Caco-2 (cell line): Measurements from ENCODE around the gene GPA33. TPM values are rescaled to one million over a fixed set of nuclear protein-coding genes. Genes with fewer than 3 reads are reported as not detected.

Experiments
- BruUV-seq: library from RNA; stranded (reverse); fragments of 400-500 nt; replicated peaks from 2 replicates; lab custom pipeline; 2021; lab: Mats Ljungman, UMichigan
- CTCF ChIA-PET: fragments of 300-600 bp; sonication (Branson Sonifier 250); formaldehyde crosslinking; loops from one replicate; lab custom pipeline; 2022; ENCODE audit warnings: antibody characterized with exemption; lab: Charles Lee
- POLR2A ChIA-PET: fragments of 300-600 bp; sonication (Branson Sonifier 250); formaldehyde crosslinking; loops from one replicate; lab custom pipeline; 2022; ENCODE audit warnings: antibody characterized with exemption; lab: Charles Lee
- DNase-seq, 2 experiments: peaks; one replicate each; pipeline versions ENCODE4 v3.0.0 to v3.0.0-alpha.2; 2020 to 2022
- H3K27me3 ChIP-seq: replicated peaks from 2 replicates; pipeline ENCODE4 v1.6.0; 2011; ENCODE audit warnings: low read length; ENCODE audit not compliant: control insufficient read depth, insufficient read depth
- H3K36me3 ChIP-seq: 2 replicates; pipeline ENCODE4 v1.5.1; 2011; ENCODE audit warnings: low read length; ENCODE audit not compliant: control insufficient read depth, insufficient read depth
- H3K4me1 ChIP-seq: fragments of 250-450 bp; sonication (Bioruptor Pico); 2 replicates; pipeline ENCODE4 v1.5.1; 2020; ENCODE audit warnings: mild to moderate bottlenecking
- H3K4me3 ChIP-seq: 2 replicates; pipeline ENCODE4 v1.5.1; 2011; ENCODE audit warnings: low read depth, mild to moderate bottlenecking, control low read depth, low read length
- H3K9me3 ChIP-seq: fragments of 250-450 bp; sonication (Bioruptor Pico); 2 replicates; pipeline ENCODE4 v1.5.1; 2020; ENCODE audit warnings: mild to moderate bottlenecking, moderate library complexity
- H3K27ac Mint-ChIP-seq: one replicate; pipeline ENCODE4 v1.8.0; 2022; ENCODE audit warnings: mixed read lengths; ENCODE audit not compliant: unreplicated experiment
- H3K27me3 Mint-ChIP-seq: one replicate; pipeline ENCODE4 v1.8.0; 2022; ENCODE audit warnings: mixed read lengths; ENCODE audit not compliant: insufficient read depth, unreplicated experiment
- H3K36me3 Mint-ChIP-seq: one replicate; pipeline ENCODE4 v1.8.0; 2022; ENCODE audit warnings: mild to moderate bottlenecking, mixed read lengths; ENCODE audit not compliant: insufficient read depth, unreplicated experiment
- H3K4me1 Mint-ChIP-seq: one replicate; pipeline ENCODE4 v1.8.0; 2022; ENCODE audit warnings: low read depth, mixed read lengths; ENCODE audit not compliant: unreplicated experiment
- H3K4me3 Mint-ChIP-seq: one replicate; pipeline ENCODE4 v1.8.0; 2022; ENCODE audit warnings: mild to moderate bottlenecking, moderate library complexity, mixed read lengths; ENCODE audit not compliant: unreplicated experiment
- H3K9me3 Mint-ChIP-seq: one replicate; pipeline ENCODE4 v1.8.0; 2022; ENCODE audit warnings: mixed read lengths; ENCODE audit not compliant: unreplicated experiment
- intact Hi-C: fragments of 100-400 bp; cut with micrococcal nuclease; formaldehyde crosslinking; loops from one replicate; pipeline ENCODE4 v1.10.0; 2022; ENCODE audit not compliant: unreplicated experiment
- total RNA-seq: library from RNA; stranded (reverse); gene quantifications from 2 replicates; pipeline ENCODE4 v1.2.3, GENCODE V29; 2022
- TF ChIP-seq, protein P1 (sequence below), 2 experiments: fragments of 200-600 bp in 1 of 2; IDR thresholded peaks; 1 replicate in 1 of 2; 2 replicates in 1 of 2; pipeline versions ENCODE4 v1.5.1 to v1.8.0; 2011 to 2022; ENCODE audit warnings: antibody characterized with exemption in 1 of 2, control low read depth in 1 of 2, inconsistent platforms in 1 of 2, low read depth in 1 of 2, low read length in 1 of 2, mild to moderate bottlenecking in 1 of 2, moderate library complexity in 1 of 2; ENCODE audit not compliant: insufficient read depth in 1 of 2, severe bottlenecking in 1 of 2, unreplicated experiment in 1 of 2

GPA33 gene
- total RNA-seq, 1 experiment from 2014 or later = not detected

GRCh38 chr1:167086033-167086432, 4.1 kb downstream of the GPA33 start:
- H3K4me1 ChIP-seq = peaks cover 28% of the 10 kb centered on the region
- ChIA-PET CTCF (no interaction called here), POLR2A (no interaction called here)
- Mint-ChIP-seq H3K4me3 (no peak overlapping the region), H3K27ac (no peak overlapping the region), H3K36me3 (no peaks in the 10 kb centered on the region), H3K4me1 (no peaks in the 10 kb centered on the region), H3K27me3 (no peaks in the 10 kb centered on the region), H3K9me3 (peaks cover 13% of the 10 kb centered on the region)
- no peaks in the 10 kb centered on the region for H3K27me3 ChIP-seq
- BruUV-seq = no TSS peak
- DNase-seq = no peak
- no peak overlapping the region for H3K4me3 ChIP-seq
- intact Hi-C loops = no loop called here
- TF ChIP-seq, protein P1, sequence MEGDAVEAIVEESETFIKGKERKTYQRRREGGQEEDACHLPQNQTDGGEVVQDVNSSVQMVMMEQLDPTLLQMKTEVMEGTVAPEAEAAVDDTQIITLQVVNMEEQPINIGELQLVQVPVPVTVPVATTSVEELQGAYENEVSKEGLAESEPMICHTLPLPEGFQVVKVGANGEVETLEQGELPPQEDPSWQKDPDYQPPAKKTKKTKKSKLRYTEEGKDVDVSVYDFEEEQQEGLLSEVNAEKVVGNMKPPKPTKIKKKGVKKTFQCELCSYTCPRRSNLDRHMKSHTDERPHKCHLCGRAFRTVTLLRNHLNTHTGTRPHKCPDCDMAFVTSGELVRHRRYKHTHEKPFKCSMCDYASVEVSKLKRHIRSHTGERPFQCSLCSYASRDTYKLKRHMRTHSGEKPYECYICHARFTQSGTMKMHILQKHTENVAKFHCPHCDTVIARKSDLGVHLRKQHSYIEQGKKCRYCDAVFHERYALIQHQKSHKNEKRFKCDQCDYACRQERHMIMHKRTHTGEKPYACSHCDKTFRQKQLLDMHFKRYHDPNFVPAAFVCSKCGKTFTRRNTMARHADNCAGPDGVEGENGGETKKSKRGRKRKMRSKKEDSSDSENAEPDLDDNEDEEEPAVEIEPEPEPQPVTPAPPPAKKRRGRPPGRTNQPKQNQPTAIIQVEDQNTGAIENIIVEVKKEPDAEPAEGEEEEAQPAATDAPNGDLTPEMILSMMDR (IDR thresholded peaks at IDR 0.05; ENCODE audit: insufficient read depth in 1 of 2, low read depth in 1 of 2, low read length in 1 of 2, severe bottlenecking in 1 of 2, unreplicated experiment in 1 of 2) = no peak
- H3K9me3 ChIP-seq = no peaks in the 10 kb centered on the region
- no peaks in the 10 kb centered on the region for H3K36me3 ChIP-seq

GRCh38 chr1:167084757-167085156, 5.4 kb downstream of the GPA33 start:
- H3K4me1 ChIP-seq = peaks cover 28% of the 10 kb centered on the region
- BruUV-seq = no TSS peak
- H3K36me3 Mint-ChIP-seq = no peaks in the 10 kb centered on the region
- POLR2A ChIA-PET = no interaction called here
- TF ChIP-seq, protein P1 (IDR thresholded peaks at IDR 0.05; ENCODE audit: insufficient read depth in 1 of 2, low read depth in 1 of 2, low read length in 1 of 2, severe bottlenecking in 1 of 2, unreplicated experiment in 1 of 2) = no peak
- DNase-seq = no peak
- H3K4me1 Mint-ChIP-seq = no peaks in the 10 kb centered on the region
- CTCF ChIA-PET = interaction anchor here (0.8 kb wide), 1 partner anchor 136 kb away, joined by 6 read pairs; the partner anchor contains the start of gene POU2F1
- no peaks in the 10 kb centered on the region for H3K27me3 Mint-ChIP-seq
- H3K9me3 ChIP-seq = no peaks in the 10 kb centered on the region
- intact Hi-C loops = no loop called here
- no peaks in the 10 kb centered on the region for H3K27me3 ChIP-seq
- peaks cover 24% of the 10 kb centered on the region for H3K9me3 Mint-ChIP-seq
- H3K27ac Mint-ChIP-seq = no peak overlapping the region
- no peaks in the 10 kb centered on the region for H3K36me3 ChIP-seq
- H3K4me3 Mint-ChIP-seq = no peak overlapping the region
- H3K4me3 ChIP-seq = no peak overlapping the region

- Histone ChIP-seq H3K4me1 (peaks cover 28% of the 10 kb centered on the region), H3K9me3 (no peaks in the 10 kb centered on the region), H3K4me3 (no peak overlapping the region), H3K27me3 (no peaks in the 10 kb centered on the region), H3K36me3 (no peaks in the 10 kb centered on the region)
- TF ChIP-seq, protein P1 (IDR thresholded peaks at IDR 0.05; ENCODE audit: insufficient read depth in 1 of 2, low read depth in 1 of 2, low read length in 1 of 2, severe bottlenecking in 1 of 2, unreplicated experiment in 1 of 2) = no peak
- no TSS peak for BruUV-seq
- H3K4me1 Mint-ChIP-seq = no peaks in the 10 kb centered on the region
- CTCF ChIA-PET = interaction anchor here (0.8 kb wide), 1 partner anchor 136 kb away, joined by 6 read pairs; the partner anchor contains the start of gene POU2F1
- H3K9me3 Mint-ChIP-seq = peaks cover 24% of the 10 kb centered on the region
- no peak overlapping the region for H3K27ac Mint-ChIP-seq
- H3K27me3 Mint-ChIP-seq = no peaks in the 10 kb centered on the region
- no peaks in the 10 kb centered on the region for H3K36me3 Mint-ChIP-seq
- POLR2A ChIA-PET = no interaction called here
- DNase-seq = no peak
- no peak overlapping the region for H3K4me3 Mint-ChIP-seq
- intact Hi-C loops = loop anchor here (2.0 kb wide), 1 partner anchor 21 kb away; no protein-coding TSS in a partner anchor
Measured at GRCh38 chr1:167083871-167084270, 6.3 kb downstream of the GPA33 start.
